ENCODE results near the gene STYXL2.

- TF ChIP-seq SIN3A (IDR thresholded peaks at IDR 0.05; ENCODE audit: borderline replicate concordance, insufficient read depth, low read length) (no peak), REST (IDR thresholded peaks at IDR 0.05; ENCODE audit: insufficient read depth in 1 of 2, low read depth in 2 of 2, low read length in 2 of 2) (no peak)
Measured at GRCh38 chr1:167119696-167120095, 25.8 kb downstream of the STYXL2 start.
